ENCODE data around the gene STAC.
"Not testable (repeated sequence)": the region's sequence is repeated elsewhere in the genome, so short reads cannot be mapped to it uniquely, and the experiment has no call there.

The STAC gene

DNA sequence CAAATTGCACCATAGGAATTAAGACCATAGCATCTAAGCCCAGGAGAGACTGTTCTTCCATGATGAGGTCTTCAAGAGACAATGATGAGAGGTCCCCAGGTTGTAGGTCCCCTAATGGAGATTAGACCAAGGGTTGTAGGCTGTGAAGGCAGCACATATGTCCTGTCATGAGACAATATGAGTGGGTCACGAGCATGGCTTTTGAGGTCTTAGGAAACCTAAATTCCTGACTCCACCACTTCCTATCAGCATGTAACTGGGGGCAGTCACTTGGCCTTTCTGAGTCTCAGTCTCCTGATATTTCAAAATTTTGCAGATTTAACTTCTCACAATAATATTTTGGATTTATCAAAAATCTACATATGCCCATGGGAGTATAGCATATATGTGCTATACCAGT lies 31.3 kb downstream of the STAC start:
- DNase-seq (ENCODE audit: low read depth in 2 of 2): no peak

DNA sequence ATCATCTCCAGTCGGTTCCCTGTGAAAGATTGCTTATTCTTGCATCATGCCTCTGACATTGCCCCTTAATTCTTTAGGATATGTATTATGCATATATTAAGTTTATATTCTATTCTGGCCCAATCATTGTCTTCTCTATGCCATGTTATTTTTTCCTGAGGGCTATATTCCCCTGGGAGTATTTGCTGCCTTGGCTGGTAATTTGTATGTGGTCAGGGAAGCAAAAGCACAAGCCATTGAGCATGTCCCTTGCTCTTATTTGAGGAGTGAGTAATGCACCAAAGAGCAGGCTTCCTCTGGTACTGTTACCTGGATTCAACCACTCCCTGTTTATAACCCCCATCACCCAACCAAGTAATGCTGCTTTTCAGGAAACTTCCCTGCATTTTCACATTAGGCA lies 36.3 kb downstream of the STAC start:
- no peak for DNase-seq (ENCODE audit: low read depth in 2 of 2)

DNA sequence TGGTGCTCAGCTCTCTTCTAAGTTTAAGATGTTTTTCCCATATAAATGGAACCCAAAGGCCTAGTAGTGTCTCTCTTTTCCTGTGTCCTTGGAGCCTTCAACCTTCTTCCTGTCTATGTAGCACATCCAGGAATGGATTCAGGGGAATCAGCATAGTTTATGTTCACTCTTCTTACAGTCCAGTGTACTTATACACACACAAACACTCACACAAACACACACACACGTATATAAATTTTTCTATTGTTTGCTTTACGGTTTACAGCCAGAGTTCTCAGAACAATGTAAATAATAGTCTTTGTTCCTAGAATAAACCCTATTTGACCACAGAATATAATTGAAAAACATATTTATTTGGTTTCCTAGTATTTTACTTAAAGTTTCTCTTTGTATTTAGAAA lies 36.9 kb downstream of the STAC start:
- DNase-seq (ENCODE audit: low read depth in 2 of 2): no peak

DNA sequence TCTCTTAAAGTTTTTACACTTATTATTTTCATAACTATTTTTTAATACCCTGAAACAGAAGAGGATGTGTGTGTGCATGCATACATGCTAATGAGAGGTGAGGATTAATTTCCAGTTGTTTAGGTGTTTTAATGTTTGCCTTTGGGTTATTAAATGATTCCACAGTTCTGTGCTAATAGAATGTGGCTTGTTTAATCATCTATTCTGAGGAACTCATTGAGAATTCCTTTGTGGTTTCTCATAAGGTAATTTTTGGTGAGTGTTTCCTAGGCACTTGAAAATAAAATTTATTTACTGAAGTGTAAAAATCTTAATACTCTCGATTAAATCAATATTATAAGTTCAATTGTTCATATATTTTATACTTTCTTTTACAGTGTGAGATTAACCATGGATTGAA lies 38.0 kb downstream of the STAC start:
- DNase-seq (ENCODE audit: low read depth in 2 of 2): no peak

DNA sequence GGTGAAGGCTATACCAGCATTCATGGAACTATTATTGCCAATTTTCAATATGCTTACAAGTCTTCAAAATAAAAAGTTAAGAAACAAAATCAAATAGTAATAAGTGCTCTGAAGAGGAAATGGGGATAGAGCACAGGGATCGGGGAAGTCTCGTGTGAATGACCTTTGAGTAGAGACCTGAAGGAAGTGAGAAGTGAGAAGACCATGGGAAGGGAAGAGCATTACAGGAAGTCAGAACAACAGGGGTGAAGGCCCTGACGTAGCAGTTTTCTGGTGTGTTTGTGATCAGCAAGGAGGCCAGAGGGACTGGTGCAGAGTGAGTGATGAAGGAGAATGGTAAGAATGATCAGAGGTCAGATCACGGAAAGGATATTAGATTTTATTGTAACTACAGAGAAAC lies 48.1 kb downstream of the STAC start:
- DNase-seq (ENCODE audit: low read depth in 2 of 2): no peak

DNA sequence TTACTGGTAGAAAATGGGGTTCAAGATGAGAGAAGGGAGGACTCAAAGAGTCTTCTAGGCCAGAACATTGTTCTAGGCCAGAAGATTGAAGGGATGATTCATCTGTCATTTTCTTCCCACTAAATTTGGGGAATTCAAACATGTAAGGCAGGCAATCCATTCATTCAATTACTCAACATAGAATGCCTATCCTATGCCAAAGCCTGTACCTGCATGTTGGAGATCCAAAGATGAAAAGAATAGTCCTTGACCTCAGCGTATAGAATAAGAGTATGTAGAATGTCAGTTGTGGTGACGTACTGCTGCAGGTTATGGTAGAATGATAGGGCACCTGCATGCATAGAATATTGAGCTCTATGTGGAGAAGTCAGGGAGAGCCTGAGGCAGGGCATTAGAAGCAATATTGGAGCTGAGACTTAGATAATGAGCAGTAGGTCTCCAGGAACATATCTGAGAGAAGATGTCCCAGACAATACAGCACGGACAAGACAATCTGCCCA lies 49.7 kb downstream of the STAC start:
- DNase-seq (ENCODE audit: low read depth in 2 of 2): no peak

DNA sequence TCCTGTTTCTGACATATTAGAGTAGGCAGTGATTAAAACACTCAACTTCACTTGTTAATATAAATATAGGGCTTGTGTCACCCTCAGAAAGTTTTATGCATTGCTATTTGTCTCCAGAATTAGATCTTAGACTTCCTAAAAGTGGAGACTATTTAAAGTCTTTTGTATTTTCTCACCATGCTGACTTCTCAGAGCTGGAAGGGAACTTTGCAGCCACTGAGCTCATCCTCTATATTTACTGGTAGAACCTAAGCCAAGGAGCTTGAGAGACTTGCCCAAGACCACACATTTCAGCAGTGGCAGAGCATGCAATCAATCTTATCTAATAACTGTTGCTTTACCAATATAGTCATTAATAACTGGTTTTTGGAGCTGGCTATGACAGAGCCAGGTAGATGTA lies 53.2 kb downstream of the STAC start:
- no peak for DNase-seq (ENCODE audit: low read depth in 2 of 2)

DNA sequence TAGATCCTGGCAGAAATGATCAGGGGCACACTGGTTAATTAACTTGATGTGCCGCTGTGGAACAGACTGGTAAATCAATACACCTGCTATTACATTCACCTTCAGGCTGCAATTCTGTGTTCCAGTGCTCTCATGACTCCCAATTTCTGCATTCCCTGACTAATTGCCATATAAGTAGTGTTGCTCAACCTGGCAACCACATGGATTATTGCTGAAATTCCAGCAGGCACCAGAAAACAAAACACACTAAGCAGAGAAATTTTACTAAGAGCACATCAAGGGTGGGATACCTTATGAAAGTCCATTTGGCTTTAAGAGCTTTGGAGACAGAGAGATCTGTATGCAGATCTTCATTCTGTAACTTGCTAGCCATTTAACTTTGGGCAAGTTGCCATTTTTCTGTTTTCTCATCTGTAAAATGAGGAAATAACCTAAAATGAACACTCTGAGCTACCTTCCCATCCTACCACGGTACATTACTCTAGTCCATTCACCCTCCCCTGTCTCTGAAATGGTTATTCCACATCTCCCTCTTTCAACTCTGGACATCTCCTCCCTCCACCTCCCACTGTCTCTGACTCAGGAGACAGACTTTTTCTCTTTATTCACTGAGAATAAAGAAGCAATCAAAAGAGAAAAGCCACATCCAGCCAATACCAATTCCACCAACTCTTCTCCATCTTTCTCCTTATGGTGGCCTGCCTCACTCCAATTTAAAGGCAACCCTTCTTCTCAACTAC lies 54.6 kb downstream of the STAC start:
- DNase-seq (ENCODE audit: low read depth in 2 of 2): no peak

DNA sequence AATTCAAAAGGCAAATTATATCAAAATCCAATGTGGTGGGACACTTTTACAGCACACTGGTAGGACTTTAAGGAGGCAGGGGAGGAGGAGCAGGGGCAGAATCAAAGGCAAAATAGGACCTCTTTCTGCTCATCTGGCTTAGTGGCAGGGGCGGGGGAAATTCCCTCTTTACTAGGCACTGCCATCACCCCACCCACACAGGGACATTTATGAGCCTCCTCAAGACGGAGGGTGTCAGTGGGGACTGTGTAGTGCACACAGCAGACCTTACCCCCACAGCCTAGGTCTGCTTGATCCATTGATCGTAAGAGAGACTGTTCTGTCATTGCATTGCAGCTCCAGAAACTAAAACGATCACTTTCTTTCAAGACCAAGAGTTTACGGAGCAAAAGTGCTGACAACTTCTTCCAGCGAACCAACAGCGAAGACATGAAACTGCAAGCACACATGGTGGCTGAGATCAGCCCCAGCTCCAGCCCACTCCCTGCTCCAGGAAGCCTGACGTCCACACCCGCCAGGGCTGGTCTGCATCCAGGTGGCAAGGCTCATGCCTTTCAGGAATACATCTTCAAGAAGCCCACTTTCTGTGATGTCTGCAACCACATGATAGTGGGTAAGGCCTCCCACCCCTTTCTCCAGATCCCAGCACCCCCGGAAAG lies 62.9 kb downstream of the STAC start:
- no peak for DNase-seq (ENCODE audit: low read depth in 2 of 2)

DNA sequence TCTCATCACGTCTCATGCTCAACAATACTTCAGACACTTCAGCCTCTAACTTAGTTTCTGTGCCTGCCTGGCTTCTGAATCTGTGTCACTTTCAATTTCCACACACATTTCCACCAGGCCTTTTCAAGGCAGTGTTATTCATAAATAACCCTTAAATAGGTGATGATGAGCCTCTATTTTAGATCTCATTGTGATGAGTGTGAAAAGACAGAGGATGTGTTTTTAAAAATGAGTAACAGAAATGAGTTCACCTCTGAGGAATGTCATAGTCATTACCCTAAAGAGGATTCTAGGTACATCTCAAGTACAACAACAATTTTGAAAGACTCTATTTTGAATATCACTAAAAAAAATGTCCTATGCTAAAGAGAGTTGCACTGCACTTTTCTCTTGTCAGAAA lies 64.6 kb downstream of the STAC start:
- DNase-seq (ENCODE audit: low read depth in 2 of 2): no peak

DNA sequence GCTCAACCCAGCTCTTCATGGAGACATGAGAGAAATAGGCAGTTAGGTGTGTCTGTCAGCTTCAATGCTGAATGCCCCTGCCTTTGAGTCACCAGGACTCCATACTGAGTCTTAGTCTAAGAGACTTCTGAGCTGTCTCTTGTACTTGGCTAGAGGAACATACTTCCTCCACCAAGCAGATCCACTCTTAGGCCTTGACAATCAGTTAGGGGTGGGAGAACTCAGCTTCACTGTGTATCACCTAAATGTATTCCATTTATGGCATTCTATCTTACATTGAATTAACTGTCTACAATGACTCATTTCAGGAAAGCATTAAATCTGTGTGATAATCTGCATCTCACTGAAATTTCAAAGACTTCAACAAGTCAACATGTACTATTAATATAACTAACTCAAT lies 66.0 kb downstream of the STAC start:
- DNase-seq (ENCODE audit: low read depth in 2 of 2): no peak

DNA sequence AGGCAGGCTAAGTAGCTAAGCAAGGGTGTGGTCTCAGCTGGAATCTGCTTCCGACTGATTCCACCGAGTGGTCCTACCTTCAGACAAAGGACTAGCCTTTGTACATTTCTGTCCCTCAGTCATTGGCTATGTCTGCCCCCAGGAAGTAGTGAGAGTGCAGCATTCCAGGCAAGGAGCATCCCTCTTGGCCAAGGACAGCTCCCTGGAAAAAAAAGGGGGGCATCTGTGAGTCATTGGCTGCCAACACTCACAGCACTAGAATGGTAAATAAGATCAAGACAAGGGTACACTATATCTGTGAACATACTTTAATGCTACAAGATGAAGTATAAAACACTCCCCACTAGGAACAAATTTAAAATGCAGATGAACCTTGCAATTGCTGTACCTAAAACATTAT lies 66.8 kb downstream of the STAC start:
- no peak for DNase-seq (ENCODE audit: low read depth in 2 of 2)

DNA sequence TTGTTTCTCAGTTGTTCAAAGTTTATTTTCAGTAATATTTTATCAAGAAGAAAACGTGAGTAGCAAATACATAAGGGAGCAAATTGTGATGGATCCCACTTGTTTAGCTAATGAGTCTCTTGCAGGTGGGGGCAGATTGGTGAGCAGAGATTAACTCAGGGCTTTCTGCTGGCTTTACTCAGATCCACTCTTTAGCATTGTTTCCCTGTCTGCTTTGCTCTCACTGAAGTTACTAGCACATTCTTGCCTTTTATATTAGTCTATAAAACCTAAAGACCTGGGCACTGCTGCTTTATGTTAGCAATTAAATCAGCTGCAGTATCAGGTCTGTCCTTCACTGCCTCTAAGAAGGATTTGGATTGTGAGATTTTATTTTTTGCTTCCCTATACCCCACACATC lies 71.5 kb downstream of the STAC start:
- DNase-seq (ENCODE audit: low read depth in 2 of 2): no peak

DNA sequence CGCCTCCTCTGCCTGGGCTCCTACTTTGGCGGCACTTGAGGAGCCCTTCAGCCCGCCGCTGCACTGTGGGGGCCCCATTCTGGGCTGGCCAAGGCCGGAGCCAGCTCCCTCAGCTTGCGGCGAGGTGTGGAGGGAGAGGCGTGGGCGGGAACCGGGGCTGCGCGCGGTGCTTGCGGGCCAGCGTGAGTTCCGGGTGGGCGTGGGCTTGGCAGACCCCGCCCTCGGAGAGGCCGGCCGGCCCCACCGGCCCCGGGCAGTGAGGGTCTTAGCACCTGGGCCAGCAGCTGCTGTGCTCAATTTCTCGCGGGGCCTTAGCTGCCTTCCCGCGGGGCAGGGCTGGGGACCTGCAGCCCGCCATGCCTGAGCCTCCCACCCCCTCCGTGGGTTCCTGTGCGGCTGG lies 72.9 kb downstream of the STAC start:
- DNase-seq (ENCODE audit: low read depth in 2 of 2): not testable (repeated sequence)

DNA sequence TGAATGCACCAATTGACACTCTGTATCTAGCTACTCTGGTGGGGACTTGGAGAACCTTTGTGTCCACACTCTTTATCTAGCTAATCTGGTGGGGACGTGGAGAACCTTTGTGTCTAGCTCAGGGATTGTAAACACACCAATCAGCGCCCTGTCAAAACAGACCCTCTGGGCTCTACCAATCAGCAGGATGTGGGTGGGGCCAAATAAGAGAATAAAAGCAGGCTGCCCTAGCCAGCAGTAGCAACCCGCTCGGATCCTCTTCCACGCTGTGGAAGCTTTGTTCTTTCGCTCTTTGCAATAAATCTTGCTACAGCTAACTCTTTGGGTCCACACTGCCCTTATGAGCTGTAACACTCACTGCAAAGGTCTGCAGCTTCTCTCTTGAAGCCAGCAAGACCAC lies 73.6 kb downstream of the STAC start:
- DNase-seq (ENCODE audit: low read depth in 2 of 2): not testable (repeated sequence)

DNA sequence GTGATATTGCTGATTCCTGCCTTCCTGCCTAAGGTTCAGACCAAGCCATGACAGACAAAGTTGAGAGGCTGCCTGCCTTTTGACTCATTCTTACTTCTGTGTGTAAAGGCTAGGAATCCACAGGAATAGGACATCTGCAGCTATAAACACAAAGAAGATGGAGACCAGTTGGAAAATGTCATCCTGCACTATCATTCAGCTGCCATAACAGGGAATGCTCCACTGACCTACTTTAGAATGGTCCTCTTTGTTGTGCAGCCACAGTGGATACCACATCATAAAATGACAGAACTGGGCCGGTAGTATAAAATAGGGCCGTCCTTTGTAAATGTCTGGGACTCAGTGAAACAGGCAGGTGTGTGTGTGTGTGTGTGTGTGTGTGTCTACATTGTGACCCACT lies 75.1 kb downstream of the STAC start:
- no peak for DNase-seq (ENCODE audit: low read depth in 2 of 2)

DNA sequence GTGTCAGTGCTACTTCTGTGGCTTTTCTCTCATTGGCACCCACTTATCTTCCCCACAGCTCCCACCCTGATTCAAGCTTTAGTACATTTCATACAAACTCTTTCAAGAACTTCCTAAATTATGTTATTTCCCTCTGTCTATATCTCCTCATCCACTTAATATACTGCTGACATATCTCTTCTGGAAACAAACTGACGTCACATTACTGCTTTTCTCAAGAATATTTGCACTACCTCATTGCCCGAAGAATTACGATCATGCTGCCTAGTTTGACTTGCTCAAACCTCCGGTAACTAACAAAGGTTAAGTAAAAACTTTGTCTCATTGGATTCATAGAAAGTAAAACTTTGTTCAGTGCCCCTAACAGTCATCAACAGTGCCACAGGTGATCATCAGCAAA lies 76.5 kb downstream of the STAC start:
- no peak for DNase-seq (ENCODE audit: low read depth in 2 of 2)

DNA sequence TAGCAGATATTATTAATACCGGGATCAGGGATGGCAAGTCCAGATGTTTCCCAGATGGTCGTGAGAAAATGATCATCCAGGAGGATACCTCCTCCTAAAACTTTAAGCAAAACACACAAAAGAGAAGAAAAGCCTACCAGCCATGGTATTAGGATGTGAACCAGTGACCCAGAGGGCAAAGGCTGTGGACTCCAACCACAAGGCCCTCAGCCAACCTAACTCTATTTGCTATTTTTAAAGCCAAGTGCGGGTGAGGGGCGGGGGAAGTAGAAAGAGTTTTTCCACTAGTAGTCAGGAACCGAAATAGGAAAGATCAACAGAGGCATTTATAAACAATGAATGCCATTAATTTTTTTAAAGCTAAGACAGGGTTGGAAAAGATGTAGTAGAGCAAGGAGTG lies 77.4 kb downstream of the STAC start:
- no peak for DNase-seq (ENCODE audit: low read depth in 2 of 2)

DNA sequence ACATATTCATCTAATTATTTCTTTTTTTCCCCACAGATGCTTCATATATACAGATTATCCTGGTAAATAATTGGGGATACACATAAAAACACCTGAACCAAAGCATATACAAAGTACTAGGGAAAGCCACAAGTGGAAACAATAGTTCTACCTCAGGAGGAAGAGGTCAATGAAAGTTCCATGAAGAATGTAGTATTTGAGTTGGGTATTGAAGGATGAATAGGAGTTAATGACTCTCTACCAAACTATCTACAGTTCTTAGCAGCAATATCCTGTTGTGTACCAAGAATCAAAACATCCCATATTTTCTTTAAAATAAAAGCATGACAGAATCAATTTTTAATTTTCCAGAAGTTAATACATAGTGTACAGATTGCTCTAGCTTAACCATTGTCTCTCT lies 78.9 kb downstream of the STAC start:
- no peak for DNase-seq (ENCODE audit: low read depth in 2 of 2)

DNA sequence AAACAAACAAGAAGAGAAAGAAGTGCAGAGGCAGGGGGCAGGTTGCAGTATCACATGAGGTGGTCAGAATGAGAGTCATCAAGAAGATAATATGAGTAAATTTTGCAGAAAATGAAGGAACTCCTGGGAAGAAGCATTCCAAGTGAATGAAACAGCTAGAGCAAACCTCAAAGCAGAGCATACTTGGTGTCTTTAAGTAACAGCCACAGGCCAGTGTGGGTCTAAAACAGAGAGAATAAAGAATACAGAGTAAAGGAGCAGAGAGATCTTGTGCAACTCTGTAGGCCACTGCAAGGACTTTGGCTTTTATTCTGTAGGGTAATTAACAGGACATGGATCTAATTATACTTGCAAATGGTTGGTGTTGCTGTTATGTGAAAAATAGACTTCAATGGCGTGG lies 81.3 kb downstream of the STAC start:
- DNase-seq (ENCODE audit: low read depth in 2 of 2): no peak

DNA sequence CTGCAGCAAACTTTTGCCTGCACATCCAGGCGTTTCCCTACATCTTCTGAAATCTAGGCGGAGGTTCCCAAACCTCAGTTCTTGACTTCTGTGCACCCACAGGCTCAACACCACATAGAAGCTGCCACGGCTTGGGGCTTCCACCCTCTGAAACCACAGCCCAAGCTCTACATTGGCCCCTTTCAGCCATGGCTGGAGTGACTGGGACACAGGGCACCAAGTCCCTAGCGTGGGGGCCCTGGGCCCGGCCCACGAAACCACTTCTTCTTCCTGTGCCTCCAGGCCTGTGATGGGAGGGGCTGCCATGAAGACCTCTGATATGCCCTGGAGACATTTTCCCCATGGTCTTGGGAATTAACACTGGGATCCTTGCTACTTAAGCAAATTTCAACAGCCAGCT lies 91.7 kb downstream of the STAC start:
- DNase-seq (ENCODE audit: low read depth in 2 of 2): not testable (repeated sequence)

DNA sequence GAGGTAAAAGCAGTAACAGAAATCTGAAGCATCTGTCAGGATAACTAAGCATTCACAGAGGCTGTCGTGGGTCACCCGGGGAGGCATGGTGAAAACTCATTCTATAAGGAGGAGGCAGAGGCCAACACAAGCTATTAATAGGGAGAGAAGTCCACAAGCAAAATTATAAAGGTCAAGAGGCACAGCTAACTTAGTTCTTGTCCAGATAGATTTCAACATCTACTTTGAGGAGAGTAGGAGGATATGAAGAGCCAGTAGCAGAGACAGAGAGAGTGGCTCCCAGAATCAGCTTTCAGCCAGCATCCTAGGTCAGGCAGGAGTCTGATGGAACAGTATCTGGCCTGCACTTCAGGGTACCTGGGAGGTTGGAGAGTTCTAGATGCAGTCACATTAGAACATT lies 95.3 kb downstream of the STAC start:
- DNase-seq (ENCODE audit: low read depth in 2 of 2): no peak

DNA sequence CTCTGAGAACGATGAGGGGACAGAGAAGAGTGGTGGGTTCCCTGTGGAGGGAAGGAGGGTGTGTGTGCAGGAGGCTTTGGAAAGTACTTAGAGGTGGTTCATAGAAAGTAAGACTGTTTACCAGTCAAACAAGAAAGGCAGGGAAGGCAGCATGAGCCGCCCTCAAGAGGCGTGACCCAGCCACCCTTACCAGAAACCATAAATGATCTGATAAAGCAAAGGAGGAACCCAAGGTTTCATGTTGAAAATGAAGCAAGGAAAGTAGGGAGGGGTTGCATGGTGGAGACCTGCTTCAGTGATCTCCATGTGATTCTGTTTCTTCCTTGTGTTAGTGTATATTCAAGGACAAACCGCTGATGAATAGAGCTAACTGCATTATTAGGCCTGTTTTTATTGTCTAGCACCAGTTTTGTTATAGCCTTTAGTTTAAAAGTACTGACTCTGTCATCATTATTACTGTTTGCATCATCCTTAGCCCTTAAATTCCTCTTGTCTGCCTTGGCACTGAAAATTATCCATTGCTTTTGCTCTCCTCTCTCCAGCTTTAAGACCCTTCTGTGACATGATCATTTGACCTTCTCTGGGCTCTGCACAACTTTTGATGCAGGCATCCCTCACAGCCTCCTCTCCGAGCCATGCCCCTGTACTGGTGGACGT lies 96.1 kb downstream of the STAC start:
- no peak for DNase-seq (ENCODE audit: low read depth in 2 of 2)
